ENCODE measurements around the gene MRTO4.
"Not testable (repeated sequence)": the region's sequence is repeated elsewhere in the genome, so short reads cannot be mapped to it uniquely, and the experiment has no call there.

Gene MRTO4

DNA sequence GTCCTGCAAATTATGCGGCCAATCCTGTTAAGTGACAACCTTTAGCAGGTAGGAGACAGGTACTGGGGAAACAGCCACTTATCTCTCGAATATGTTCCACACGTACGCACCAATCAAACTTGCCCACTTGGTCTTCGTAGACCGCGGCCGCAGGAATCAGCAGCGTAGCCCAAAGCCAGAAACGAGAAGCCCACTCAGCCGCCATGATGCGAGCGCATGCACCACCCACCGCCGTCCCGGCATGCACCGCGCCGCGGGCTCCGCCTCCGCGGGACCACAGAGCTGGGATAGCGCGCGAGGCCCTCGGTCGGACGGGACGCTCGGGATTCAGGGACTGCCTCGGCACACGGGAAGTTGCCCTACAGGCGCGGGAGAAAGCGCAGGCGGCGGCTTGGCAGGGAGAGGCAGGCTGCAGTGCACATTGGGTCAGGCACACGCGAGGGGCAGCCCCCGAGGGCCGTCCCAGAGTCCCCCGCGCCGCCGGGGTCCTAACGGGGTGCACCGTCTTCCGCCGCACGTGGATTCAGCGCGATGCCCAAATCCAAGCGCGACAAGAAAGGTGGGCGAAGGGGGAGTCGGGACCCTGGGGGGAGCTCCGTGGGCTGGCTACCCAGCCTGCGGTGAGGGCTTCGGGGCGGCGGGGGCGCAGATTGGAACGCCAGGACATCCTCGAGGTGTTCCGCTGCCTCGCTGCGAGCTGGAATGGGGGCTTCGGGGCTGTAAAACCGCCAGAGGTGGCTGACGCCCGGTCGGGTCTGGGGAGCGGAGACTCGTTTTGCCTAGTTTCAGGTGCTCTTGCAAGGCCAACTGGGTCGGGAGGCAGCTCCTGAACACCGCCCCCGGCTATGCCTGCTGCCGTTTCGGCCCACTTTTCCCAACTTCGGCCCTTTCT lies at the start of gene MRTO4, which contains the start of gene EMC1:
Gene MRTO4 (plus strand): TSS at position 501 of the 892 bp plus-strand sequence. CDS start 31 bp downstream, at position 532.
Gene EMC1 (minus strand): TSS at position 220 of the 892 bp plus-strand sequence. CDS start 15 bp downstream, at position 205.
- peak; percentile 76 to 88 for DNase-seq

- peak in 1 of 2 donors; percentile 10 for DNase-seq
Measured at GRCh38 chr1:19202396-19202795, 49.2 kb upstream of the MRTO4 start.

DNA sequence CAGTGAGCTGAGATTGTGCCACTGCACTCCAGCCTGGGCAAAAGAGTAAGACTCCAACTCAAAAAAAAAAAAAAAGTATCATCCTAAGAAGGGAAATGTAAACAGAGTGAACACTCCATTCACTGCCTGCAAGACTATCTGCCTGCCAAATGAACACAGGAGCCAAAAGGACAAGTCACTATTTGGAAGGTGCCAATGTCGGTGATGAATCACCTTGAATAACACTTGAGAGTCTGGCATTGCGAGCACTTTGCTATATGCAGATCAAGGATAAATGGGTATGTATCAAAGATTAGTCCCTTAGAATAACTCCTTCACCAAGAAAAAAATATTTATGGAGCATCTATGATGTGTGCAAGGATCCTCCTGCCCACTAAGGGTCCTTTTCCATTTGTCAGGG lies 48.2 kb upstream of the MRTO4 start:
- no peak for DNase-seq

GRCh38 chr1:19204446-19205266 lies 46.9 kb upstream of the MRTO4 start:
- DNase-seq, result no peak

DNA sequence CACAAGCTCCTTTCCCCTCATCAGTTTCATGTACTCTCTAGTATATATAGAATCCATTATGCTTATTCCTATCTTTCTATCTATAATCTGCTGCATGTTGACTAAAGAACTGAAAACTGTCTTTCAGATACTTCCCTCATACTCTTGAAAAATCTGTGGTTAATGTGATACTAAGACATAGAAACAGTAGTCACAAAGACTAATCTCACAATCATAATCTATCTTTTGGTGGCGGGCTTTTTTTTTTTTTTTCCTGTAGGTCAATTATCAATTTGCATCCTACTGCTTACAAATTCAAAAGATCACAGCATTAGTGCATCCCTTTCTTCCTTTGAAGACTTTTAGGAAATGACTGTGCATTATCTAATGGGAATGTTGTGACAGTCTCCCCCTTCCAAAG lies 46.2 kb upstream of the MRTO4 start:
- DNase-seq, result no peak

DNA sequence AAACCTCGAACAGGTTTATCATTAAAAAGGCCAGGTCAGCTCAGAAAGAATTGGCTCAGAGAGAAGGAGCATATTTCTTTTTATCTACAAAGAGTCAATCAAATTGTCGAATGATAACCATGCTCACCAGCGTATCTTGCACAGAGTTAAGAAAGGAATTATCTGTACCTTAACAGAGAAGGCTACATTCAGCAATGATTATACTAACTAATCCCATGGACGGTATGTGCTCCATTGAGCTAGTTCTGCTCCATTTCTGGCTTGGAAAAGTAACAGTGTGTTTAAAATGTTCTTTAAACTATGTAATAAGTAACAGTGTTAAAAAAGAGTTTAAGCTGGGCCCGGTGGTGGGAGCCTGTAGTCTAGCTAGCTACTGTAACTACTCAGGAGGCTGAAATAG lies 45.8 kb upstream of the MRTO4 start:
- DNase-seq, result no peak

DNA sequence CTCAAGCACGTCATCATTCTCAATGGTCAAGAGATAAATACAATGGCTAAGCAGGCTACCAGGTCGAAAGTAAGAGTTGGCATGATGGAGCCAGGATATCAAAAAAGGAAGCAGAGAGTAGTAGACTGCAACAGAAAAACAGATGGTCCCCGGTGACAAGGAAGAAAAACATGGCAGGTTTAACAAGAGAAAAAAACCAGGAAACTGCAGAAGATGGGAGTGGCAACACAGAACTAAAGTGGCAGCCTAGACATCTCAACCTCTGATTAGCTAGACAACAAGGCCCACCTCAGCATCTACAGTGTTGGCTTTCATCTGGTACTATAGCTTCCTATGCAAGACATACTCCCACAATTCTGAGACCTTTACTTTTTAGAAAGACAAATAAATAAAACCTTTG lies 44.7 kb upstream of the MRTO4 start:
- DNase-seq, result no peak

- DNase-seq, result no peak
Measured at GRCh38 chr1:19208710-19209438, 42.7 kb upstream of the MRTO4 start.

GRCh38 chr1:19209439-19209989 lies 42.1 kb upstream of the MRTO4 start:
- DNase-seq, result peak; percentile 56 to 57

GRCh38 chr1:19209990-19210771 lies 41.4 kb upstream of the MRTO4 start, which contains the start of gene UBR4:
Gene UBR4, minus strand, starts transcription at chr1:19210266. Its CDS starts 18 bp downstream, at chr1:19210248.
- peak; percentile 95 to 97 for DNase-seq

- no peak for DNase-seq
Measured at GRCh38 chr1:19210772-19211549, 40.6 kb upstream of the MRTO4 start.

DNA sequence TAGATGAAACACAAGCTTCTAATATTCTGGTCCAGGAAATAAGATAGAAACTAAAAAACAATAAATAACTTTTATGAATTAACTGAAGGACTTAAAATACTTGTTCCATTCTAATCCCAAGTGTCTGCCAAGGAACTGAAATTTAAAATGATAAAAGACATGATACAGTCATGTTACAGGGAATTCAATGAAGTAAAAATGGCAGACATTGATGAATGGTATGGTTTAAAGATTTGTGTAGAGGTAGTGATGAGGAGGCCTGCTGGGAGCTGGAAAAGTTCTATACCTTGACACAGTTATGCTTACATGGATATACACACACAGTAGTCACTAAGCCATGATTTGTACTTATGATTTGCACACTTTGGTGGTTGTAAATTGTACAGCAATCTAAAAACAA lies 39.4 kb upstream of the MRTO4 start:
- no peak for DNase-seq

GRCh38 chr1:19213580-19213979 lies 38.0 kb upstream of the MRTO4 start:
- DNase-seq, result no peak

- not testable (repeated sequence) for DNase-seq
Measured at GRCh38 chr1:19216585-19216984, 35.0 kb upstream of the MRTO4 start.

- DNase-seq, result no peak
Measured at GRCh38 chr1:19219451-19219850, 32.2 kb upstream of the MRTO4 start.

- DNase-seq, result no peak
Measured at GRCh38 chr1:19220080-19220846, 31.3 kb upstream of the MRTO4 start.

DNA sequence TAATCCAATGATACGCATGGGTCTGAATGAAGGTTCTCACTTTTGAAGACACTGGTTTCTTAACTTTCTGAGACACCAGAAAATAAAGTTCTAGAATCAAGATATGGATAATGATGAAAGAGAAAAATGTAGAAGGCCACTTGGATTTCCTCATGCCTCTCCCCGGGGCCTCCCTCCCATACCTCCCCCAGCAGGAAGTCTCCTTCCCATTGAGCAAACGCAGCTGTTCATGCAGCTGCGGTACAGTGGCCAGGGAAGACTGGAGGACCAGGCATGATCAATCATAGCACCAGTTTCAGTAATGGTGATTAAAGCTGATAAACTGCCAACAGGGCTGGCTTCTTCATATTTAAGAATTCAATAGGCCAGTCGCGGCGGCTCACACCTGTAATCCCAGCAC lies 30.6 kb upstream of the MRTO4 start:
- no peak for DNase-seq

DNA sequence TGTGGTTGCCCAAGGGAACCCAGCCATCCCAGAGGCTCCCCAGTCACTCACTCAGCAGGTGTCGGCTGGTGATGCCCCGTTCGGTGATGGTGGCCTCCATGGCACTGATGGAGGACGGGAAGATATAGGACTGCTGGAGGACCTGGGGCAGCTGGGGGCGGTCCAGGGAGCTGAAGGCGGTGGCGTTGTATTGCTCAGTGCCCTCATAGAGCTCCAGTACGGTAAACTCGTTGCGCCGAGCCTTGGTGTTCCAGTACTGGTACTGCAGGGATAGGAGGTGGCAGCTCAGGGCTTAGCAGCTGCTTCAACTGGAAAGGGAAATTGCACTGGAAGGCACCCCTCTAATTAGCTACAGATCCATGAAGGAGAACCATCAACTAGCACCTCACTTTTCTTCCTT lies 29.0 kb upstream of the MRTO4 start:
- no peak for DNase-seq

GRCh38 chr1:19222979-19223824 lies 28.4 kb upstream of the MRTO4 start:
- DNase-seq, result no peak

Measured in CD4-positive, alpha-beta T cell treated with Interferon alpha-2 for 1 hour (primary cell).